HCT116 (cell line): Measurements from ENCODE around the gene CRY2.

ENCODE experiments used
- ATF3 ChIP-seq: IDR thresholded peaks from 2 replicates; pipeline ENCODE4 v1.6.1; 2012
- CEBPB ChIP-seq: IDR thresholded peaks from 2 replicates; pipeline ENCODE4 v1.6.1; 2012; ENCODE audit warnings: low read depth
- CTCF ChIP-seq, 3 experiments: fragments of 200-600 bp in 1 of 3; sonication (generic) in 1 of 3; IDR thresholded peaks in 2 of 3; conservative IDR thresholded peaks in 1 of 3; 2 replicates each; pipeline ENCODE4 v1.5.1; 2012 to 2017; ENCODE audit warnings: low read depth in 2 of 3, low read length in 2 of 3, antibody characterized with exemption in 1 of 3, borderline replicate concordance in 1 of 3, control low read depth in 1 of 3, mild to moderate bottlenecking in 1 of 3, mixed read lengths in 1 of 3, mixed run types in 1 of 3, moderate library complexity in 1 of 3; ENCODE audit not compliant: insufficient read depth in 1 of 3
- EZH2 ChIP-seq: fragments of 200-600 bp; sonication (generic); IDR thresholded peaks from 2 replicates; pipeline ENCODE4 v1.6.1; 2017; ENCODE audit warnings: antibody characterized with exemption, mixed run types
- REST ChIP-seq: IDR thresholded peaks from 2 replicates; pipeline ENCODE4 v1.6.1; 2012; ENCODE audit warnings: low read depth
- SIN3A ChIP-seq: IDR thresholded peaks from 2 replicates; pipeline ENCODE4 v1.6.1; 2012; ENCODE audit warnings: low read depth

GRCh38 chr11:45925550-45925949 lies 78.3 kb downstream of the CRY2 start:
- TF ChIP-seq ATF3 (no peak), CTCF (IDR thresholded peaks at IDR 0.05 in 2 of 3, conservative IDR thresholded peaks at IDR 0.05 in 1 of 3; ENCODE audit: borderline replicate concordance in 1 of 3, insufficient read depth in 1 of 3, low read depth in 2 of 3, low read length in 2 of 3) (no peak), CEBPB (no peak), SIN3A (no peak), REST (no peak), EZH2 (no peak)
